Ramos (cell line): ENCODE data around the gene PAQR8.

ENCODE experiments used
- in situ Hi-C: fragments of 300-500 bp; cut with MboI; formaldehyde crosslinking; loops from one replicate; pipeline ENCODE4 v1.14.3; 2022; ENCODE audit warnings: low sequenced_read_pairs; ENCODE audit not compliant: unreplicated experiment

Gene PAQR8

GRCh38 chr6:52375780-52376556, 14.0 kb downstream of the PAQR8 start:
- in situ Hi-C loops, result loop anchor here (25.0 kb wide), 1 partner anchor 314 kb away; no protein-coding TSS in a partner anchor

- in situ Hi-C loops, result loop anchor here (25.0 kb wide), 1 partner anchor 314 kb away; no protein-coding TSS in a partner anchor
Measured at GRCh38 chr6:52376763-52377162, 14.8 kb downstream of the PAQR8 start.

GRCh38 chr6:52377538-52378221, 15.7 kb downstream of the PAQR8 start:
- in situ Hi-C loops, result loop anchor here (25.0 kb wide), 1 partner anchor 315 kb away; no protein-coding TSS in a partner anchor

- in situ Hi-C loops, result loop anchor here (25.0 kb wide), 1 partner anchor 319 kb away; no protein-coding TSS in a partner anchor
Measured at GRCh38 chr6:52381249-52381648, 19.3 kb downstream of the PAQR8 start.

GRCh38 chr6:52384145-52384766, 22.3 kb downstream of the PAQR8 start:
- in situ Hi-C loops, result loop anchor here (25.0 kb wide), 1 partner anchor 322 kb away; no protein-coding TSS in a partner anchor

GRCh38 chr6:52385074-52385473, 23.1 kb downstream of the PAQR8 start:
- in situ Hi-C loops, result loop anchor here (25.0 kb wide), 1 partner anchor 323 kb away; no protein-coding TSS in a partner anchor

- in situ Hi-C loops, result loop anchor here (25.0 kb wide), 1 partner anchor 326 kb away; no protein-coding TSS in a partner anchor
Measured at GRCh38 chr6:52388119-52388518, 26.2 kb downstream of the PAQR8 start.

- in situ Hi-C loops, result loop anchor here (25.0 kb wide), 1 partner anchor 326 kb away; no protein-coding TSS in a partner anchor
Measured at GRCh38 chr6:52388790-52389189, 26.8 kb downstream of the PAQR8 start.

- in situ Hi-C loops, result loop anchor here (25.0 kb wide), 1 partner anchor 327 kb away; no protein-coding TSS in a partner anchor
Measured at GRCh38 chr6:52389264-52389625, 27.3 kb downstream of the PAQR8 start.

- in situ Hi-C loops, result loop anchor here (25.0 kb wide), 1 partner anchor 327 kb away; no protein-coding TSS in a partner anchor
Measured at GRCh38 chr6:52389626-52390360, 27.8 kb downstream of the PAQR8 start.

GRCh38 chr6:52390361-52390727, 28.4 kb downstream of the PAQR8 start:
- in situ Hi-C loops, result loop anchor here (25.0 kb wide), 1 partner anchor 328 kb away; no protein-coding TSS in a partner anchor

- in situ Hi-C loops, result loop anchor here (25.0 kb wide), 1 partner anchor 329 kb away; no protein-coding TSS in a partner anchor
Measured at GRCh38 chr6:52391599-52391998, 29.6 kb downstream of the PAQR8 start.

GRCh38 chr6:52392944-52393343, 31.0 kb downstream of the PAQR8 start:
- in situ Hi-C loops, result loop anchor here (25.0 kb wide), 1 partner anchor 331 kb away; no protein-coding TSS in a partner anchor

- in situ Hi-C loops, result loop anchor here (25.0 kb wide), 1 partner anchor 331 kb away; no protein-coding TSS in a partner anchor
Measured at GRCh38 chr6:52393780-52394179, 31.8 kb downstream of the PAQR8 start.

GRCh38 chr6:52394251-52394666, 32.3 kb downstream of the PAQR8 start:
- in situ Hi-C loops, result loop anchor here (25.0 kb wide), 1 partner anchor 332 kb away; no protein-coding TSS in a partner anchor

- in situ Hi-C loops, result loop anchor here (5.0 to 25.0 kb wide), 2 partner anchors 109 to 334 kb away; no protein-coding TSS in a partner anchor
Measured at GRCh38 chr6:52395969-52396368, 34.0 kb downstream of the PAQR8 start.

GRCh38 chr6:52399511-52400312, 37.8 kb downstream of the PAQR8 start:
- in situ Hi-C loops, result loop anchor here (5.0 to 25.0 kb wide), 2 partner anchors 112 to 337 kb away; no protein-coding TSS in a partner anchor

- in situ Hi-C loops, result no loop called here
Measured at GRCh38 chr6:52400313-52401041, 38.5 kb downstream of the PAQR8 start.
